ENCODE results near the gene CTNNA2.

Gene CTNNA2

GRCh38 chr2:80247339-80247738 lies 734.5 kb downstream of the CTNNA2 start:
- DNase-seq: no peak

GRCh38 chr2:80248146-80248545 lies 735.3 kb downstream of the CTNNA2 start:
- DNase-seq: no peak

GRCh38 chr2:80252294-80252986 lies 739.6 kb downstream of the CTNNA2 start:
- no peak for DNase-seq

GRCh38 chr2:80255918-80256781 lies 743.3 kb downstream of the CTNNA2 start:
- DNase-seq: peak; percentile 30

GRCh38 chr2:80256782-80257167 lies 743.9 kb downstream of the CTNNA2 start:
- no peak for DNase-seq

- DNase-seq: no peak
Observed at GRCh38 chr2:80257450-80257849, 744.6 kb downstream of the CTNNA2 start.

- DNase-seq: no peak
Observed at GRCh38 chr2:80258341-80258740, 745.5 kb downstream of the CTNNA2 start.

- DNase-seq: no peak
Observed at GRCh38 chr2:80258793-80259192, 745.9 kb downstream of the CTNNA2 start.

- no peak for DNase-seq
Observed at GRCh38 chr2:80259292-80259691, 746.4 kb downstream of the CTNNA2 start.

GRCh38 chr2:80266231-80266630 lies 753.4 kb downstream of the CTNNA2 start:
- DNase-seq: no peak

- no peak for DNase-seq
Observed at GRCh38 chr2:80269806-80270205, 757.0 kb downstream of the CTNNA2 start.

- no peak for DNase-seq
Observed at GRCh38 chr2:80280598-80280997, 767.7 kb downstream of the CTNNA2 start.

GRCh38 chr2:80281049-80281448 lies 768.2 kb downstream of the CTNNA2 start:
- DNase-seq: no peak

- DNase-seq: peak; percentile 36
Observed at GRCh38 chr2:80288576-80288975, 775.7 kb downstream of the CTNNA2 start.

GRCh38 chr2:80291656-80292055 lies 778.8 kb downstream of the CTNNA2 start:
- no peak for DNase-seq

- no peak for DNase-seq
Observed at GRCh38 chr2:80292474-80292873, 779.6 kb downstream of the CTNNA2 start.

- no peak for DNase-seq
Observed at GRCh38 chr2:80293039-80293438, 780.2 kb downstream of the CTNNA2 start.

- DNase-seq: no peak
Observed at GRCh38 chr2:80298954-80299353, 786.1 kb downstream of the CTNNA2 start.

GRCh38 chr2:80299661-80300060 lies 786.8 kb downstream of the CTNNA2 start:
- no peak for DNase-seq

- DNase-seq: no peak
Observed at GRCh38 chr2:80300346-80300745, 787.5 kb downstream of the CTNNA2 start.

GRCh38 chr2:80300954-80301353 lies 788.1 kb downstream of the CTNNA2 start:
- DNase-seq: no peak

- DNase-seq: no peak
Observed at GRCh38 chr2:80302001-80302313, 789.1 kb downstream of the CTNNA2 start.

GRCh38 chr2:80302314-80303005 lies 789.6 kb downstream of the CTNNA2 start:
- DNase-seq: no peak

All from fibroblast of skin of right biceps (primary cell).